GM21825 (cell line): ENCODE measurements around the gene FTO.

Source experiments
- ATAC-seq: cut with Tn5 transposase; IDR thresholded peaks from one replicate; pipeline ENCODE4 v1.9.1; 2021; ENCODE audit warnings: mild to moderate bottlenecking, moderate library complexity; ENCODE audit not compliant: unreplicated experiment

FTO gene

GRCh38 chr16:53986793-53987192 is 282.8 kb downstream of the FTO start:
- no peak for ATAC-seq

GRCh38 chr16:53988136-53988535 is 284.2 kb downstream of the FTO start:
- ATAC-seq: no peak

- ATAC-seq: no peak
These were observed 285.6 kb downstream of the FTO start for GRCh38 chr16:53989597-53989996.

- ATAC-seq: no peak
These were observed 287.9 kb downstream of the FTO start for GRCh38 chr16:53991754-53992378.

- ATAC-seq: no peak
These were observed 291.4 kb downstream of the FTO start for GRCh38 chr16:53995378-53995777.

GRCh38 chr16:53996961-53997360 is 293.0 kb downstream of the FTO start:
- no peak for ATAC-seq

- ATAC-seq: no peak
These were observed 294.3 kb downstream of the FTO start for GRCh38 chr16:53998024-53998810.

GRCh38 chr16:53998966-53999522 is 295.1 kb downstream of the FTO start:
- no peak for ATAC-seq

GRCh38 chr16:53999841-54000240 is 295.9 kb downstream of the FTO start:
- ATAC-seq: no peak

GRCh38 chr16:54000361-54000760 is 296.4 kb downstream of the FTO start:
- ATAC-seq: no peak

- ATAC-seq: no peak
These were observed 302.7 kb downstream of the FTO start for GRCh38 chr16:54006693-54007092.

GRCh38 chr16:54007504-54007903 is 303.5 kb downstream of the FTO start:
- no peak for ATAC-seq

GRCh38 chr16:54009464-54010176 is 305.7 kb downstream of the FTO start:
- ATAC-seq: no peak

GRCh38 chr16:54015147-54015546 is 311.2 kb downstream of the FTO start:
- no peak for ATAC-seq

- ATAC-seq: no peak
These were observed 318.4 kb downstream of the FTO start for GRCh38 chr16:54022362-54022761.

- no peak for ATAC-seq
These were observed 322.5 kb downstream of the FTO start for GRCh38 chr16:54026456-54026855.

- no peak for ATAC-seq
These were observed 323.1 kb downstream of the FTO start for GRCh38 chr16:54027062-54027461.

GRCh38 chr16:54027558-54027957 is 323.6 kb downstream of the FTO start:
- ATAC-seq: no peak

GRCh38 chr16:54027995-54028394 is 324.0 kb downstream of the FTO start:
- no peak for ATAC-seq

GRCh38 chr16:54030451-54030850 is 326.5 kb downstream of the FTO start:
- ATAC-seq: no peak

- no peak for ATAC-seq
These were observed 327.3 kb downstream of the FTO start for GRCh38 chr16:54031107-54031760.
